KOPT-K1 (cell line): Measurements from ENCODE around the gene DIDO1.
"Not testable (repeated sequence)": the region's sequence is repeated elsewhere in the genome, so short reads cannot be mapped to it uniquely, and the experiment has no call there.

Source experiments
- H3K27ac ChIP-seq: fragments of 200-600 bp; sonication (generic); 2 replicates; pipeline ENCODE4 v1.5.1; 2016; ENCODE audit warnings: antibody characterized with exemption, mild to moderate bottlenecking, low read depth, low read length; ENCODE audit not compliant: poor library complexity, severe bottlenecking
- H3K36me3 ChIP-seq: fragments of 200-600 bp; sonication (generic); 2 replicates; pipeline ENCODE4 v1.5.1; 2017; ENCODE audit warnings: antibody characterized with exemption, mild to moderate bottlenecking, low read length, moderate library complexity; ENCODE audit not compliant: insufficient read depth
- H3K9me3 ChIP-seq: fragments of 200-600 bp; sonication (generic); 2 replicates; pipeline ENCODE4 v1.5.1; 2017; ENCODE audit warnings: antibody characterized with exemption, low read length, mild to moderate bottlenecking; ENCODE audit not compliant: insufficient read depth, poor library complexity, severe bottlenecking

Gene DIDO1

GRCh38 chr20:62849431-62849830, 76.9 kb downstream of the DIDO1 start:
- Histone ChIP-seq H3K9me3 (no peaks in the 10 kb centered on the region), H3K36me3 (peaks cover 92% of the 10 kb centered on the region), H3K27ac (no peak overlapping the region)

DNA sequence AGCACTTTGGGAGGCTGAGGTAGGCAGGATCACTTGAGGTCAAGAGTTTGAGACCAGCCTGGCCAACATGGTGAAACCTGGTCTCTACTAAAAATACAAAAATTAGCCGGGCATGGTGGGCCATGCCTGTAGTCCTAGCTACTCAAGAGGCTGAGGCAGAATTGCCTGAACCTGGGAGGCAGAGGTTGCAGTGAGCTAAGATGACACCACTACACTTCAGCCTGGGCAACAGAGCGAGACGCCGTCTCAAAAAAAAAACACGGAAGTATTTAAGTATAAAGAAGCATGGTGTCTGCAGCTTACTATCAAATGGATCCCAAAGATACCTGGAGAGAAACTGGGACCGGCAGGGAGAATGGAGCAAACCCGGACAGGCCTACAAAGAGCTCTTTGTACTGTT, 77.4 kb downstream of the DIDO1 start:
- H3K27ac ChIP-seq: not testable (repeated sequence)

DNA sequence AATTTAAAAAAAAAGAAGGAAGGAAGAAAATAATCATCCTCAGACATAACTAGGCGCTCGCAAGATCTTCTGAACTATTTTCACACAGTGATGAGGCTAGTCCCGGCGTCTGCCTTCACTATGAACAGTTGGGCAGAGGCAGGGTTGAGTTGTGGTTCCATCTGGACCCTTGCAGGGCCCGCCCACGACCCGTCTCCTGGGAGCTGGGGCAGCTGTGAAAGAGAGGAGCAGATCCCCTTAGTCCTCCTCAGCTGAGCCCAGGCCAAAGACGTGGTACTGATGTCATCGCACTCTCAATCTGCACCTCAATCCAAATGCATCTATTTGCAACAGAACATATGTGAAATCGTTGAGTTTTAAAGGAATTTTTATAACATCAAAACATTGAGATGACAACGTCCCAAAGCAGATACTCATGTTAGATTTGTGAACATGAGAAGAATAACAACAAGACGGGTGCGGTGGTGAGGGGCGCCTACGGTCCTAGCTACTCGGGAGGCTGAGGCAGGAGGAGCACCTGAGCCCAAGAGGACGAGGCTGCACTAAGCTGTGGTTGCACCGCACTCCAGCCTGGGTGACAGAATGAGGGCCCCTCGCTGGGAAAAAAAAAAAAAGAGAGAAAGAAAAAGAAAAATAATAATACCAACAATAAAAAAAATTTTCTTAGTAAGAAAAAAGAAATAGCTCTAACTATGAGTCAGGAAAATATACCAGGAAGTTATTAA, 80.0 kb downstream of the DIDO1 start:
- H3K36me3 ChIP-seq: peaks cover 66% of the 10 kb centered on the region
- no peaks in the 10 kb centered on the region for H3K9me3 ChIP-seq

More for the DNA sequence above, 77.4 kb downstream of the DIDO1 start:
- not testable (repeated sequence) for H3K9me3 ChIP-seq
- H3K36me3 ChIP-seq: peaks cover 87% of the 10 kb centered on the region

GRCh38 chr20:62845416-62846160, 80.7 kb downstream of the DIDO1 start:
- H3K36me3 ChIP-seq: peaks cover 63% of the 10 kb centered on the region
- no peak overlapping the region for H3K27ac ChIP-seq
- H3K9me3 ChIP-seq: no peaks in the 10 kb centered on the region

More for the DNA sequence above, 80.0 kb downstream of the DIDO1 start:
- no peak overlapping the region for H3K27ac ChIP-seq

GRCh38 chr20:62844182-62844581, 82.1 kb downstream of the DIDO1 start:
- no peak overlapping the region for H3K27ac ChIP-seq
- no peaks in the 10 kb centered on the region for H3K9me3 ChIP-seq
- peaks cover 51% of the 10 kb centered on the region for H3K36me3 ChIP-seq

DNA sequence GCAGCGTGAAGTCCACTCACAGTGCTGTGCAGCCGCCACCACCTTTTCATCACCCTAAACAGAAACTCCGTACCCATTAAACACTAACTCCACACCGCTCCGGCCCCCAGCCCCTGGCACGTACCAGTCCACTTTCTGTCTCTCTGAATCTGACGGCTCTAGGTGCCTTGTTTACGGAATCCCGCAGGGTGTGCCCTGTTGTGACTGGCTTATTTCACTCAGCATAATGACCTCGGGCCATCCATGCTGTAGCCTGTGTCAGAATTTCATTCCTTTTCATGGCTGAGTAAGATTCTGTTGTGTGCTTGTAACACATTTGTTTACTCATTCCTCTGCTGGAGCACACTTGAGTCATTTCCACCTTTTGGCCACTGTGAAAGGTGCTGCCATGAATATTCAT, 82.6 kb downstream of the DIDO1 start:
- Histone ChIP-seq H3K9me3 (no peaks in the 10 kb centered on the region), H3K27ac (no peak overlapping the region), H3K36me3 (peaks cover 47% of the 10 kb centered on the region)

DNA sequence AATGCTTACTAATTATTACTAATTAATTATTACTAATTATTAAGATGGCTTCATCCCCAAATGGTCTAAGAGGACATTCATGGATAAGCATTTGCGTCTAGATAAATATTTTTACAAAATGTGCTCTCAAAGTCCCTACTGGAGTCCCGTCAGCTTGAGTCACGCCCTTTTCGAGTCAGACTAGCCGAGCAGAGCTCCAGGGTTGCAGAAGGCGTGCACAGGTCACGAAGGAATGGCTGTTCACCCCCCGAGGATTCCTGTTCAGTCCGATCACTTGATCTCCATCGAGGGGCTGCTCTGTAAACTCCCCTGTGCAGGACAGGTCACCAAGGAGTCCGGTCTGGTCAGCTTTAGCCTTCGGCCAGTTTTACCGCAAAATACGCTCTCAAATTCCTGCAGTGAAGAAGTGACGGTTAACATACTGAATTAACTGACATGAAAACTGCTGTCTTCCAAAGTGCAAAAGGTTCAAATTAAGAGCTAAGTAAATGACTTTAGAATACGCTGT, 84.5 kb downstream of the DIDO1 start:
- H3K9me3 ChIP-seq: no peaks in the 10 kb centered on the region
- no peak overlapping the region for H3K27ac ChIP-seq
- H3K36me3 ChIP-seq: peaks cover 30% of the 10 kb centered on the region

GRCh38 chr20:62840244-62841197, 85.8 kb downstream of the DIDO1 start:
- H3K27ac ChIP-seq: no peak overlapping the region
- no peaks in the 10 kb centered on the region for H3K9me3 ChIP-seq
- peaks cover 19% of the 10 kb centered on the region for H3K36me3 ChIP-seq

GRCh38 chr20:62839816-62840215, 86.5 kb downstream of the DIDO1 start:
- Histone ChIP-seq H3K36me3 (peaks cover 12% of the 10 kb centered on the region; the same call in 1 of the 2 replicates), H3K27ac (no peak overlapping the region), H3K9me3 (no peaks in the 10 kb centered on the region)

- Histone ChIP-seq H3K36me3 (peaks cover 10% of the 10 kb centered on the region; the same call in 1 of the 2 replicates), H3K27ac (no peak overlapping the region), H3K9me3 (no peaks in the 10 kb centered on the region)
Measured at GRCh38 chr20:62839261-62839660, 87.0 kb downstream of the DIDO1 start.

DNA sequence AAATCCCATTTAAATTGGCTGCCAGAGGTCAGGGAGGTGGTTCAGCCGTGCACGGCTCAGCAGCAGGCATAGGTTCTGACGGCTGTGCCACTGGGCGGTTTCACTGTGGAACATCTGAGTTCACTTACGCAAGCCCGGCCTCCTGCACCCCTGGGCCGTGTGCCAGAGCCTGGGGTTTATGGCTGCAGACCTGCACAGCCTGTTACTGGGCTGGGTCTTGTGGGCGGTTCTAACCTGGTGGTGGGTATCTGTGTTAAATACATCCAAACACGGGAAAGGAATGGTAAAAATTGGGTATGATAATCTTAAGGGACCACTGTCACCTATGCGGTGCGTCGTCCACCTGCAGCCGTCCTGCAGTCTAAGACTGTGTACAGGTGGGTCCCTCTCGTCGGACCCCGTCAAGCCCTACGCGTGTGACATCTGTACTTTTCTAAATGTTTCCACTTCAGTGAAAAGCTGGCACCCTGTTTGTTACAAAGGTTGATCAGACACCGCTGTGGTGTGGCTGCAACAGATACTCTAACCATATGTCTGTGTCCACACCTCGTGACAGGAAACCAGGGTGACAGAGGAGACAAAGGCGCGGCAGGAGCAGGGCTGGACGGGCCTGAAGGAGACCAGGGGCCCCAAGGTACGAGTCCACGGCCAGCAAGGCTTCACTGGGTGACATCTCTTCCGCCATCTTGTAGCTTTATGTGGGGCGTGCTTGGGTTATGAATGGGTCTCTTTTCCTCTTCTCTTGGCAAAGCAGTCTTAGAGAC, 88.0 kb downstream of the DIDO1 start:
- H3K36me3 ChIP-seq: peaks cover 5% of the 10 kb centered on the region; the same call in 1 of the 2 replicates
- H3K27ac ChIP-seq: no peak overlapping the region
- H3K9me3 ChIP-seq: no peaks in the 10 kb centered on the region

- Histone ChIP-seq H3K27ac (no peak overlapping the region), H3K36me3 (peaks cover 5% of the 10 kb centered on the region; the same call in 1 of the 2 replicates), H3K9me3 (no peaks in the 10 kb centered on the region)
Measured at GRCh38 chr20:62837790-62838127, 88.5 kb downstream of the DIDO1 start.

- Histone ChIP-seq H3K27ac (no peak overlapping the region), H3K36me3 (peaks cover 5% of the 10 kb centered on the region; the same call in 1 of the 2 replicates)
Measured at GRCh38 chr20:62836967-62837490, 89.3 kb downstream of the DIDO1 start.

More at GRCh38 chr20:62836967-62837490, 89.3 kb downstream of the DIDO1 start:
- no peaks in the 10 kb centered on the region for H3K9me3 ChIP-seq
